Activated CD4-positive, alpha-beta T cell treated with anti-CD3 and anti-CD28 coated beads for 48 hours (primary cell): ENCODE results near the gene RPGR.

ENCODE experiments used
- DNase-seq: peaks from one replicate; pipeline ENCODE4 v3.0.0-alpha.2; 2020

Gene RPGR

DNA sequence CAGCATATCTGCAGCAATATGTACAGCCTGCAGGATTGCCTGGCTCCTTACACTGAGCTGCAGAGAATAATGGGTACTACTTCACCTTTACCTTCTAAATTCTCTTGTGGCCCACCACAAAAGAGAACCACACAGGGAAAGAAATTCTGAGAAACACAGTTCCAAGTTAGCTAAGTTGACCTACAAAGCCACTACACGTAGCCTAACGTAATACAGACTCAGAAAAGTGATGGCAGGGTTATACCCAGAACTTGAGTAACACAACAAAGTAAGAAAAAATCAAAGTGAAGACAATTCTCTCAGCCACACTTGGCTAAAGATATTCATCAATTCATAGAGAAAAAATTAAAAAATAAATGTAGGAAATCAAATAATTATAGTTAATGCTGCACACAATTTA is 80.3 kb downstream of the RPGR start:
- no peak for DNase-seq

DNA sequence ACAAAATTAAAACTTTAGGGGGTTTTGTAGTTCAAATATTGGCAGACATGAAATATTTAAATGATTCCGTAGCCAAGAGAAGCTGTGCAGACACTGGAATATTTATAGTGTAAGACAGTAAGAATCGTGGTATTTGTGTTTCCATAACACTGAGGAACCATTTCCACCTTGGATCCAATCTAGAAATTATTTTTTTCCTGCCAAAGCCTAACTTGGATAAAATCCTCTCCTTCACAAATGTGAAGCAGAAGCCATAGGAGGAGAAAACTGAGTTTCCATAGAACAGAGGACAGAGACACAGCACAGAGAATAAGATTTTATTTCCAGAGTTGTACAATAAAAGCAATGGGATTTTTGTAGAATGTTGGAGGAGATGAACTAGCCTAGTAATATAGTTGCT is 86.8 kb downstream of the RPGR start:
- no peak for DNase-seq

DNA sequence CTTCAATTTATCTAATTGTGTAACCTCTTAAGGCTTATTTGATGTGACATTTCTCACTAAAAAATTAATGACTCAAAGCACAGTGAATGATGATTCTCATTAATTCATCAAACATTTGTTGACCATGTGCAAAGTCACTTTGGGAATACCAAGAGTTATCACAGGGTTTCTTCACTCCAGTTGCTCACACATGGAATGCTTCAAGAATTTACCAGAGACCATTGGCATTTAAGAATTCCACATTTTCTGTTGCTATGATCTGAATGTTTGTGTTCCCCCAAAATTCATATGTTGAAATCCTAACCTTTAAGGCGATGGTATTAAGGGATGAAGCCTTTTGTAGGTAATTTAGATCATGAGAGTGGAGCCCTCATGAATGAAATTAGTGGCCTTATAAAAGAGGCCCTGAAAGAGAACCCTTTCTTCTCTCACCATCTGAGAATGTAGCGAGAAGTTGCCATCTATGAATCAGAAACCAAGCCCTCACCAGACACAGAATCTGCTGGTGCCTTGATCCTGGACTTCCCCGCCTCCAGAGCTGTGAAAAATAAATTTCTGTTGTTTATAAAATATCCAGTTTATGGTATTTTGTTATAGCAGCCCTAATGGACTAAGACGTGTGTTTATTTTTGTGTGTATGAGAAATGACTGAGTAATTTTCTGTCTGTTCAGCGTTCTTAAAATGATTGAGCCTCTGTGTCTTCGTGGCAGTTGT is 90.3 kb downstream of the RPGR start:
- no peak for DNase-seq

DNA sequence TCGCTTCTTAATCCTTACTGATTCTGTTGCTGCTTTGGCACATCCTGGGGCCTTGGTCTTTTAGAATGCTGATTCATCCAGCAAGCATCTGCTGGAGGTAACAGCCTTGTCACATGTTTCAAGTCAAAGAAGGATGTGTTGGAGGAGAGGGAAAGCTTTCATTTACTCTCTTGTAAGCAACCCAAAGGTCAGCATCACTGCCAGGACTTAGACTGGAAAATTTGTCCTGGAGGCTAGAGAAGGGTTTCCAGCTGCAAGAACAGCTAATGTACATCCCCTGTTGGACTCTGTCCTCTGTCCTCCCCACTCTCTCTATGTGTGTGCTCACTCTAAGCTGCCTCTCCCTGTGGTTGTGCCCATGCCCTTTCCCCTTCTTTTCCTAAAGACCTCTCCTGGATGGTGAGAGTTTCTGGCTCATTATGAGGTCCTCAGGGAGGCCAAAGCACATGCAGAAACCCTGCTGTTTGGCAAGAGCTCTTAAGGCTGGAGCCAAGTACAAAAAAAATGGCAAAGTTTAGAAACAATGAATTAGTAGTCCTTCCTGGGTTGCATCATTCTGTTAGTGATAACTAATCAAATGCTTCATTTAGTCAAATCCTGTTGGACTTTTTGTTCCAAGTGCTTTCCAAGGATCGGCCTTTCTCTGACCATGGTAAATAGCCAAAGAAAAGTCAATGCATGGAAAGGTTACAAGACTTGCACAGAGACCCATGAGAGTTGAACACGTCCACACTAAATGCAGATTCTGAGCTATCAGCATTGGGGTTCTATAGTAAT is 93.2 kb downstream of the RPGR start:
- no peak for DNase-seq

DNA sequence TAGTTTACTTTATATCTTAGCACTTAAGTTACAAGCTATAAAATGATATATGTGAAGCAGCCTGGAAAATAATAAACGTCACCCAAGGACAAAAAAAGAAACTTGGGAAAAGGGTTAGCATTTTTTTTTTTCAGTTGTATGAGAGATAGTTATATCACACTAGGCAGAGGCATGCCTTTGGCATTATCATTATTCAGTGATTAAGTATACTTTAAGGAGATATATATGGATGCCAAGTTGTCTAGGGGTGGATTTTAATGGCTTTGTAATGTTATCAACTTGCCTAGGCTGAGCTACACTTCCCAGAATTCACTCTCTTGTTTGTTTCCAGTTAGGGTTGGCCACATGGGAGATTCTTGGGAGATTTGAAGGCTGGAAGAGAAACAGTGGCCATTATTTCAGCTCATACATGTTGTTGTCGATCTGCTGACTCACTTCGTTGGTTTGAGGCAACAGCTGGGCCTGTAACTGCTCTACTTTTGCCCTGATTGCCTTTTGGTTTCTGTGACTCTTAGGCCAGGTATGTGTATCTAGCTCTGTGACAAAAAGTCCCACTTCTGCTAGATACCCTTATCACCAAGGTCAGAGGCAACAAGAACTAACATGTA is 95.1 kb downstream of the RPGR start:
- no peak for DNase-seq

DNA sequence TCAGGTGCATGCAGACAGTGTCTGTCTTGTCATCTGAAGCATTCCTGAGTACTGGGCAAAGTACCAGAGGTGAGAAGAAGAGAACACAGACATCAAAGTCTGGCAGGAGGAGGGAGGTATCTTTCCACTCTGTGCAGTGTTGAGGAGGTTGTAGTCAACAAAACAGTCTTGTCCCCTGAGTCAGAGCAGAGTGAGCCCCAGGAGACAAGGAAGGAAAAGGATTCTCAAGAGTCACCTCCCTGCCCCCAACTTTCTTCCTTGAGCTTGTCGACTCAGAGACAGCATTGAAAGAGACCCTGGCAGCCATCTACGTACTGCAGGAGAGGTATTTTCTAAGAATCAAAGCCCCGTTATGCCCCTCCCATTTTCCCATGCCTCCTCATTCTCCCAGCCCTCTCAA is 102.2 kb downstream of the RPGR start:
- DNase-seq: no peak

DNA sequence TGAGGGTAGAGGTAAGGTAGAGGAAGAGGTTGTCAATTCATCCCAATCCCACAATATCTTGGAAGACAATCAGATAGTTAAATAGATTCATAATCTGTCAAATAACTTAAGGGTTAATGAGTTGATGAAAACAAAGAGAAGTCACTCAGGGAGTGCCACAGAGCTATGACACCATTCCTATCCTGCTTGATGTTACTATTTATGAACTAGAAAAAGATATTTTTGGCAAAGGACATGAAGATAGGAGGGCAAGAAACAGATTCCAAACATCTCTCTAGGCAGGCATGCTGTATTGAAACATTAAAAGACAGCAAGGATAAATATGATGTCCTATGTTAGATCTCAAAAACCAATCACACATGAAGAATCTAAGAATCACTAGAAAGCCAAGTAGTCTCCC is 103.1 kb downstream of the RPGR start:
- no peak for DNase-seq

DNA sequence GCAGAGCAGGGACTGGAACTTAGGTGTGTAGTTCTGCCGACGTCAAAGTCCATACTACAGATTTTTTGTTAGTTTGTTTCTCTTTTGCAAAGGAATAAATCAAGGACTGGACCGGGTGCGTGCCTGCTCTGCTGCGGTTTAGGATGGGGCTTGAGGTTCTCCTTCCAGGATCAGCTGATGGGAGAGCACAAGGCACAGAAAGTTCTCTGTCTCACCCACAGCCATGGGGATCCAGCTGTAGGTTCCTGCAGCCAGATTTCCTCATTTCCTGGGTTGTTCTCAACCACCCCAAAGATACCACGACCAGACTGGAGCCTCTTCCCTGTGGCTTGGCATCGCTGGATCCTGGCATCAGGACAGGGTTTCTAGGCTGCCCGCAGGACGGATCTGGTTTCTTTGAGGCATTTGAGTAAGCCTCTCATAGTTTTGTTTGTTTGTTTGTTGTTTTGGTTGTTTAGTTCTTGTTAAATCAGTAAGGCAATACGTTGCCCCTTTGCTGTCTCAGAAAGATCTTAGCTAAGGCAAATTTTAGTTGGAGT is 105.8 kb downstream of the RPGR start:
- no peak for DNase-seq

DNA sequence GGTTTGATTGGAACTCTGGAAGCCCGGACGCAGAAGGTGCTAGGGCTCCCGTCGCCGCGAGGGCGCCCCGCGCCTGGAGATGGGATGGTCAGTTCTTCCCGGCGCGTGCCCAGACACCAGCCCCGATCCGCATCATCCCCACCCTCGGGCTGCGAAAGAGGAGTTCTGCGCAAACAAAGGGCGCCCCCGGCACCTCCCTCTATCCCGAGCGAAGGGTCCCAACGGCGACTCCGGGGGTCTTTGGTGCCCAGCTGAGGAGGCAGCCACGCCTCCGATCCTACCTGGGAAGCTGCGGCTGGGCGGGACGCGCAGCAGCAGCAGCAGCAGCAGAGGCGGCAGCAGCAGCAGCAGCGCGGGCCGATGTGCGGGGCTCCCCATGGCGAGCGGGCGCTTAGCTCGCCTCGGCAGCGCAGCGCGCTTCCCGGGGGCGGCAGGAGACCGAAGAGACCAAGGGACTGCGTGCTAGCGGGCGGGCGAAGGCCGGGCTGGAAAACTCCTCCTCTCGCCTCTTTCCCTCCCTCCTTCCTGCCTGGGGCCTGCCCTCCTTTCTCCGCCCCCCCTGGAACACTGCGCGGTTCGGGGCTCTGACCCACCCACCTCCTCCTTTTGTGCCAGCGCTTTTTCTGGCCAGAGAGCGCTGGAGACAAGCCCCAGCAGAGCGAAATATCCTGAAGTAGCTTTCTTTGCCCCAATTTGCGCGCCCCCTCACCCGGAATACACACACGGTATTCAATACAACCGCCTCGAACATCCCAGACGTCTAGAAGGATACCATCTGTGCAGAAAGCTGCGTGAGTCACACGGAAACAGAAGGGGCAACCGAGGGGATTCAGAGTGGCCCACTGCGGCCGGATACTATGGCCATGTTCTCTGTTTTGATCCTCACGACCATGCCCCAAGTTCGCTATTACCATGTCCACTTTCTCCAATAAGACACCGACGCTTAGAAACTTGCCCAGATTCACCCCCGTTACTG is 106.6 kb downstream of the RPGR start, which contains the start of gene SRPX:
TSS of gene SRPX (minus strand) at position 457 of the 976 bp plus-strand sequence. CDS start at position 378, 79 bp downstream.
- no peak for DNase-seq

DNA sequence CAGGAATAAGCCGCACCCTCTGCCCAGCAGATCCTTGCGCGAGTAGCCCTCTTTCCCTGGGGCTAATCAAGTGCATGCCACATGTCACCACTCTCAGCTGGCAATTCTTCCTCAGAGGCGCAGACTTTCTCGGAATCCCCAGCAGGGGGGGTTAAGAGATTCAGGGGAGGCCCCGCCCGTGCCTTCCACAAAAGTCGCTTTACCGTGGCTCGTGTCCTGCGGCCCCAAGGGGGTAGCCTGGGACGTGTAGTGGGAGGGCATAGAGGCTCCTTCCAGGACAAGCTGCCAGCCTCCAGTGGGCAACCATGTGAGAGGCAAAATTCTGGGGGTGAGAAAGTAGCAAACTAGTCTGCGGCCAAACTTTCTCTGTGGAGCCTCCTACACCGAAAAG is 107.3 kb downstream of the RPGR start:
- peak; percentile 27 for DNase-seq
